ENCODE measurements around the gene SLC35F1.

- no peak for TF ChIP-seq CTCF (IDR thresholded peaks at IDR 0.05)
- TF ChIP-seq EP300 (IDR thresholded peaks at IDR 0.05): no peak
- no peak for TF ChIP-seq POLR2A (IDR thresholded peaks at IDR 0.05)
Measured at GRCh38 chr6:118280210-118280609, 373.1 kb downstream of the SLC35F1 start.
